AG10803 (cell line): ENCODE data around the gene ZNF439.

ENCODE experiments used
- DNase-seq: peaks from one replicate; pipeline ENCODE4 v3.0.0; 2010; ENCODE audit warnings: low read depth
- H3K4me3 ChIP-seq: 2 replicates; pipeline ENCODE4 v1.5.1; 2011; ENCODE audit warnings: mild to moderate bottlenecking, low read length, control low read depth
- CTCF ChIP-seq: conservative IDR thresholded peaks from 2 replicates; pipeline ENCODE4 v1.5.1; 2011; ENCODE audit warnings: mild to moderate bottlenecking, low read length, control low read depth, inconsistent platforms

The ZNF439 gene

DNA sequence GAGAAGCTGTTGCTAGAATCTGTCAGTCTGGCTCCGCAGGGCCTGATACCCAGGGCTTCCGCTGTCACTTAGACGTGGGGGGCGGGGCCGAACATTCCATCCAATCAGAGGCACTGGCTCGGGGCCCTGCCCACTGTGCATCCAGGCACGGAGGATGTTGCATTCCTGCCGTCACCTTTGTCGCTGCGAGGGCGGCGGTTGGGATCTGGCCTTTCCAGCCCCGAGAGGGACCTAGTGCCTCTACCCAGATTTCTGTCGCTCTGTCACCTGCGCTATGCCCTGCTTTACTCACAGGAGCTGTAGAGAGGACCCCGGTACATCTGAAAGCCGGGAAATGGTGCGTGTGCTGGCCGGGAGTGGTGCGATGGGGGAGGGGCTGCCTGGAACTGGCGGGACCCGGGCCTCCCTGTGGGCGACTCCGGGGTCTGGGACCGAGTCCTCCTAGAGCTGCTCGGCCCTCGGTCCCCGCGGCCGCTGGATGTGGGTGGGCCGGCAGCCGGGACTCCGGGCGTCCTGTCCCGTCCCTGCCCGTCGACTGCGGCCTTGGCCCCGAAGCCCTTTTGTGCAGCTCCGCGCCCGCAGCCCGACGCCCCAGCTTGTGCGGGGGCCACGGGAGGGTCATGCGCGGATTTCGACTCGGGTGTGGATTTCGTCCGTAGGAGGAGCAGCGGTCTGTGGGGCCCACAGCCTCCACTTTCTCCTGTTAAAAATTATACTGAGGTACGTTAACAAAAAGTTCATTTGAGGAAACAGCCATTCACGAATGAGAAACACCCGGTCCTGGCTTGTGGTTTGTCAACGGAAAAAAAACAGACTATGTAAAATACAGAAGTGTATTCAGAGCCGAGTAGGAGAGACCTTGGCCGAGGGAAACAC is at the start of gene ZNF439:
ZNF439 (plus strand) TSS at position 133 of the 876 bp plus-strand sequence; CDS start at position 275, 142 bp downstream.
- H3K4me3 ChIP-seq: peak within 1 kb of the TSS; percentile 81
- peak; percentile 72 for DNase-seq
- no peak for TF ChIP-seq CTCF

DNA sequence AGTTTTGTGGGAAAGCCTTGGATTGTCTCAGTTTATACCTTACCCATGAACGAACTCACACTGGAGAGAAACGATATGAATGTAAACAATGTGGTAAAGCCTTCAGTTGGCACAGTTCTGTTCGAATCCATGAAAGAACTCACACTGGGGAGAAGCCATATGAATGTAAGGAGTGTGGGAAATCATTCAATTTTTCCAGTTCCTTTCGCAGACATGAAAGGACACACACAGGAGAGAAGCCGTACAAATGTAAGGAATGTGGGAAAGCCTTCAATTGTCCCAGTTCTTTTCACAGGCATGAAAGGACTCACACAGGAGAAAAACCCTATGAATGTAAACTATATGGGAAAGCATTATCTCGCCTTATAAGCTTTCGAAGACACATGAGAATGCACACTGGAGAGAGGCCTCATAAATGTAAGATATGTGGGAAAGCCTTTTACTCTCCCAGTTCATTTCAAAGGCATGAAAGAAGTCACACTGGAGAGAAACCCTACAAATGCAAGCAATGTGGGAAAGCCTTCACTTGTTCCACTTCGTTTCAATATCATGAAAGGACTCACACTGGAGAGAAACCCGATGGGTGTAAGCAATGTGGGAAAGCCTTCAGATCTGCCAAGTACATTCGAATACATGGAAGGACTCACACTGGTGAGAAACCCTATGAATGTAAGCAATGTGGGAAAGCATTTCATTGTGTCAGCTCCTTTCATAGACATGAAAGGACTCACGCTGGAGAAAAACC is 42.0 kb upstream of the ZNF439 start:
- DNase-seq: no peak
- TF ChIP-seq CTCF: no peak
- no peak overlapping the region for H3K4me3 ChIP-seq

- TF ChIP-seq CTCF: no peak
- no peak for DNase-seq
- no peak overlapping the region for H3K4me3 ChIP-seq
Measured at GRCh38 chr19:11807099-11807380, 41.5 kb upstream of the ZNF439 start.

DNA sequence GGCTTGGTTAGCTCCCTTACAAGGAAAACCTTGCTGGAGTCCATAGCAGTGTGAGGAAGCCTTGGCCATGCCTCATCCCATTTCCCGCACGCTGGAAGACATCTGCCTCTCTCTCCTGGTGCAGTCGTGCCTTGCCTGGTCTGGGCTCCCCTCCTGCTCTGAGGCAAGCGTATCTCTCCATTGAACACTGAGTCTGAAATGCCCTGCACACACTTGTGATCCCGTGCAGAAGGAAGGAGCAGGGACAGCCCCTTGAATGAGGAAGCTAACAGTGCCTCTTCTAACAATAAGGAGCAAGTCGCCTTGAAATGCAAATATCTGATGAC is 34.9 kb upstream of the ZNF439 start:
- no peak for TF ChIP-seq CTCF
- H3K4me3 ChIP-seq: peak overlapping the region; percentile 98
- DNase-seq: no peak

GRCh38 chr19:11814029-11814699 is 34.4 kb upstream of the ZNF439 start, which contains the start of gene ZNF440:
ZNF440 (plus strand) TSS chr19:11814273; CDS start chr19:11814448, 175 bp downstream.
- H3K4me3 ChIP-seq: peak within 1 kb of the TSS; percentile 98
- DNase-seq: peak; percentile 89
- no peak for TF ChIP-seq CTCF

DNA sequence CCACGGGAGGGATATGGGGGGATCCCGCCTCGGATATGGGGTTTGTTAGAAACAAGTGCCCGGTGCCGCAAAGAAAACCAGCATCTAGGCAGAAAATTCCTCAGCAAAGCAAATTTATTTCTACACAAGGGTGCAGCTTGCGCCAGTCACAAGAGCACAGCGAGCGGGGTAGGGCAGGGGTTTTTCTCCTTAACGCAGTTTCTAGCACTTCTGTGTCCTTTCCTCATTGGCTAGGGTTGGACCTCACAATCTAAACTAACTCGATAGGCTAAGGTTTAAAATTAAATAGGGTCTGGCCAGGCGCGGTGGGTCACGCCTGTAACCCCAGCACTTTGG is 33.9 kb upstream of the ZNF439 start:
- no peak for TF ChIP-seq CTCF
- peak; percentile 30 for DNase-seq
- H3K4me3 ChIP-seq: peak overlapping the region; percentile 98
